CD4-positive, alpha-beta memory T cell (primary cell): ENCODE measurements around the gene EIF4A3. TPM values are rescaled to one million over a fixed set of nuclear protein-coding genes. Genes with fewer than 3 reads are reported as not detected.

Source experiments
- CTCF ChIA-PET: fragments of 350-600 bp; sonication (Branson Sonifier 250); formaldehyde crosslinking; loops from one replicate; lab custom pipeline; 2021; ENCODE audit warnings: inconsistent platforms; ENCODE audit not compliant: partially characterized antibody; lab: Charles Lee
- POLR2A ChIA-PET: fragments of 350-600 bp; sonication (Branson Sonifier 250); formaldehyde crosslinking; loops from one replicate; lab custom pipeline; 2021; ENCODE audit not compliant: partially characterized antibody; lab: Charles Lee
- DNase-seq, 5 donors: peaks; one replicate each; pipeline versions ENCODE4 v3.0.0 to v3.0.0-alpha.2; 2020 to 2022; ENCODE audit warnings: mixed read lengths in 1 of 5
- H3K27ac ChIP-seq: one replicate; pipeline ENCODE4 v1.7.0; 2013; ENCODE audit warnings: low read depth, low read length
- H3K27me3 ChIP-seq: 2 replicates; pipeline ENCODE4 v1.7.0; 2013; ENCODE audit warnings: mild to moderate bottlenecking, low read length, moderate library complexity; ENCODE audit not compliant: insufficient read depth
- H3K36me3 ChIP-seq: 2 replicates; pipeline ENCODE4 v1.7.0; 2013; ENCODE audit warnings: mild to moderate bottlenecking, low read length, moderate library complexity; ENCODE audit not compliant: insufficient read depth
- H3K4me1 ChIP-seq: 2 replicates; pipeline ENCODE4 v1.7.0; 2013; ENCODE audit warnings: mild to moderate bottlenecking, low read length, moderate library complexity; ENCODE audit not compliant: insufficient read depth
- H3K4me3 ChIP-seq, 2 donors: one replicate each; pipeline ENCODE4 v1.7.0; 2013; ENCODE audit warnings: low read length in 2 of 2, mild to moderate bottlenecking in 1 of 2
- H3K9me3 ChIP-seq, 2 donors: one replicate each; pipeline ENCODE4 v1.7.0; 2013; ENCODE audit warnings: low read length in 2 of 2, control low read depth in 1 of 2; ENCODE audit not compliant: control insufficient read depth in 1 of 2
- H3K27ac Mint-ChIP-seq, 7 donors: one replicate each; pipeline ENCODE4 v1.8.0; 2020 to 2021; ENCODE audit warnings: mixed read lengths in 7 of 7, mild to moderate bottlenecking in 6 of 7, inconsistent platforms in 3 of 7, moderate library complexity in 3 of 7
- H3K27me3 Mint-ChIP-seq, 2 donors: one replicate each; pipeline ENCODE4 v1.8.0; 2020 to 2021; ENCODE audit warnings: mixed read lengths in 2 of 2
- H3K36me3 Mint-ChIP-seq, 2 donors: one replicate each; pipeline ENCODE4 v1.8.0; 2020 to 2021; ENCODE audit warnings: mixed read lengths in 2 of 2, inconsistent platforms in 1 of 2, mild to moderate bottlenecking in 1 of 2
- H3K4me1 Mint-ChIP-seq, 4 donors: one replicate each; pipeline ENCODE4 v1.8.0; 2020 to 2021; ENCODE audit warnings: mixed read lengths in 4 of 4, mild to moderate bottlenecking in 1 of 4
- H3K4me3 Mint-ChIP-seq, 8 donors: one replicate each; pipeline ENCODE4 v1.8.0; 2020 to 2021; ENCODE audit warnings: mixed read lengths in 8 of 8, mild to moderate bottlenecking in 7 of 8, moderate library complexity in 6 of 8, inconsistent platforms in 3 of 8
- H3K9me3 Mint-ChIP-seq, 8 donors: one replicate each; pipeline ENCODE4 v1.8.0; 2020 to 2021; ENCODE audit warnings: mixed read lengths in 8 of 8, mild to moderate bottlenecking in 5 of 8, inconsistent platforms in 3 of 8, moderate library complexity in 1 of 8
- intact Hi-C: fragments of 100-400 bp; cut with micrococcal nuclease; formaldehyde crosslinking; loops from one replicate; pipeline ENCODE4 v1.15.1; 2023
- polyA plus RNA-seq, 2 donors: library from polyadenylated mRNA; unstranded; fragments of 300-500 nt; fragmentation: Illumina TruSeq; gene quantifications; one replicate each; pipeline ENCODE4 v1.2.3, GENCODE V29; 2021
- total RNA-seq, 2 experiments: library from RNA; stranded (reverse); gene quantifications; one replicate each; pipeline ENCODE4 v1.2.3, GENCODE V29; 2021

Gene EIF4A3
- total and polyA plus RNA-seq, 4 experiments from 2014 or later, result 54.2 to 105 (median 70.9) TPM

- H3K4me1 Mint-ChIP-seq, result no peaks in the 10 kb centered on the region
- intact Hi-C loops, result no loop called here
- no peak overlapping the region for H3K27ac Mint-ChIP-seq
- H3K36me3 ChIP-seq, result peaks cover 84% of the 10 kb centered on the region
- peaks cover 66 to 87% of the 10 kb centered on the region in 2 donors for H3K36me3 Mint-ChIP-seq
- no peaks in the 10 kb centered on the region for H3K4me1 ChIP-seq
- no peaks in the 10 kb centered on the region for H3K27me3 ChIP-seq
- POLR2A ChIA-PET, result interaction anchor here (0.6 kb wide), 1 partner anchor 201 kb away, joined by 4 read pairs; no protein-coding TSS in a partner anchor
- peaks cover 0 to 2% (median 0%) of the 10 kb centered on the region in 8 donors for H3K9me3 Mint-ChIP-seq
- CTCF ChIA-PET, result interaction anchor here (1.4 to 3.4 kb wide), 2 partner anchors 37 to 56 kb away, joined by 3 to 11 read pairs; partner anchors contain the start of gene GAA
- no peaks in the 10 kb centered on the region for H3K9me3 ChIP-seq
- no peak overlapping the region for H3K27ac ChIP-seq
- H3K27me3 Mint-ChIP-seq, result no peaks in the 10 kb centered on the region
- no peak overlapping the region for H3K4me3 Mint-ChIP-seq
- DNase-seq, result no peak
- H3K4me3 ChIP-seq, result no peak overlapping the region
Observed at GRCh38 chr17:80138856-80139426, 8.0 kb downstream of the EIF4A3 start.

DNA sequence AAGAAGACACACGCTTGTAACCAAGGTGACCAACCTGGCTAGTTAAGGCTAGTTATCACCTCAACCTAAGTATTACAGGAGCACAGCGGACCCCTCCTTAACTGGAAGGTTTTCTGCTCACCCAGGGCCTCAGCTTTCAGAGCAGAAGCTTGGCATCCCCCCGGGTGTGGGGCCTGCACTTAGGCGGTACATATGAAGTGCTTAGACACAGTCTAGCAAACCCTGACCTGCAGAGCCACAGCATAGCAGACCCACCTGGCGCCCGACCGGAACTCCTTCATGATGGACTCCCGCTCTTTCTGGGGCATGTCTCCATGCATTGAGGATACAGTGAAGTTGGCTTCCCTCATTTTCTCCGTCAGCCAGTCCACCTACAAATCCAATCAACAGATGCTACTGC is 9.8 kb downstream of the EIF4A3 start:
- CTCF ChIA-PET, result interaction anchor here (0.6 kb wide), 1 partner anchor 1271 kb away, joined by 3 read pairs; no protein-coding TSS in a partner anchor
- H3K27ac ChIP-seq, result no peak overlapping the region

GRCh38 chr17:80133626-80133970 is 13.3 kb downstream of the EIF4A3 start:
- ChIA-PET CTCF (interaction anchor here (1.1 kb wide), 1 partner anchor 12 kb away, joined by 4 read pairs; no protein-coding TSS in a partner anchor), POLR2A (interaction anchor here (1.7 to 2.0 kb wide), 2 partner anchors 10 to 13 kb away, joined by 5 read pairs; partner anchors contain the start of gene EIF4A3)
- H3K36me3 ChIP-seq, result peaks cover 42% of the 10 kb centered on the region
- no peak for DNase-seq
- no peak overlapping the region for H3K4me3 ChIP-seq
- intact Hi-C loops, result no loop called here
- no peaks in the 10 kb centered on the region for H3K27me3 ChIP-seq
- H3K4me1 ChIP-seq, result no peaks in the 10 kb centered on the region
- H3K9me3 ChIP-seq, result no peaks in the 10 kb centered on the region
- Mint-ChIP-seq H3K36me3 (peaks cover 44 to 50% of the 10 kb centered on the region in 2 donors), H3K27me3 (peaks cover 0 to 4% of the 10 kb centered on the region in 2 donors), H3K4me3 (no peak overlapping the region), H3K4me1 (no peaks in the 10 kb centered on the region), H3K27ac (peak overlapping the region in 1 of 7 donors; percentile 43), H3K9me3 (no peaks in the 10 kb centered on the region)
- H3K27ac ChIP-seq, result no peak overlapping the region

More for the DNA sequence above, 9.8 kb downstream of the EIF4A3 start:
- peaks cover 68 to 82% of the 10 kb centered on the region in 2 donors for H3K36me3 Mint-ChIP-seq
- H3K27me3 ChIP-seq, result no peaks in the 10 kb centered on the region
- H3K9me3 ChIP-seq, result no peaks in the 10 kb centered on the region
- peaks cover 0 to 2% (median 0%) of the 10 kb centered on the region in 8 donors for H3K9me3 Mint-ChIP-seq
- no peak overlapping the region for H3K4me3 Mint-ChIP-seq
- H3K36me3 ChIP-seq, result peaks cover 76% of the 10 kb centered on the region
- DNase-seq, result no peak
- intact Hi-C loops, result no loop called here
- H3K27me3 Mint-ChIP-seq, result no peaks in the 10 kb centered on the region
- no peaks in the 10 kb centered on the region for H3K4me1 Mint-ChIP-seq
- no peak overlapping the region for H3K27ac Mint-ChIP-seq
- POLR2A ChIA-PET, result no interaction called here
- H3K4me3 ChIP-seq, result no peak overlapping the region
- H3K4me1 ChIP-seq, result no peaks in the 10 kb centered on the region

DNA sequence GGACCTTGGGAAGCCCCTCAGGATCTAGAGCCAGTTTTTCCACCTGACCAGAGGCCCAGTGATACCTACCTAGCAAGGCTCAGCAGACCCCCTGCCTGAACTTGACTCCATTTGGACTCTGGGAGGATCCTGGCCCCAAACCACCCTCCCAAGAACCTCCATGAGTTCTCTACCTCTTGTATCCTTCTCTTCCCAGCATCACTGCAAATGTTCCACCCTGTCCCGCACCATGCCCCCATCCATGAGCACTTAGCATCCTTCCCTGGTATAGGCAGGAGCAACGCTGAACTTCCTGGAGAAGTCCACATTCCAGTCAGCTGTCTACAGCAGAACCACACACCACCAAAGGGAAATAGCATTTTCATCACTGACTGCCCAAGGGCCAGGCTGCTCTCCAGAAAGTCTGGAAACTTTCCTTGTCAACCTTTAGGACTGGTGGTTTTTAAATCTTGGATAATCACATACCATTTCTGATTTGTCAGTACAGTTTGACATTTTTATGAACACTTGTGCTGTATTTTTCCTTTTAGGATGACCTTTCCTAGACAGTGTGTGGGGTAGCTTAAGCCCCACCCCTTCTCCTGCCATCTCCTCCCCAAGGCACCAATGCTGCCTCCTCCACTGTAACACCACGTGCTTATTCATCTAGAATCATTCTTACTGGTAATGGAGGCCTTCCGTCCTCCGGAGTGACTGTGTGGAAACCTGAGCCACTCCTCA is 13.9 kb downstream of the EIF4A3 start:
- H3K27me3 ChIP-seq, result no peaks in the 10 kb centered on the region
- no peaks in the 10 kb centered on the region for H3K9me3 ChIP-seq
- no peak overlapping the region for H3K4me3 Mint-ChIP-seq
- no peak overlapping the region for H3K4me3 ChIP-seq
- H3K27ac Mint-ChIP-seq, result peak overlapping the region in 3 of 7 donors; percentile 43 to 72 (median 59)
- no peaks in the 10 kb centered on the region for H3K4me1 ChIP-seq
- no peaks in the 10 kb centered on the region for H3K4me1 Mint-ChIP-seq
- peaks cover 0 to 4% of the 10 kb centered on the region in 2 donors for H3K27me3 Mint-ChIP-seq
- intact Hi-C loops, result no loop called here
- peaks cover 38 to 44% of the 10 kb centered on the region in 2 donors for H3K36me3 Mint-ChIP-seq
- POLR2A ChIA-PET, result interaction anchor here (1.7 to 2.0 kb wide), 2 partner anchors 11 to 13 kb away, joined by 5 read pairs; partner anchors contain the start of gene EIF4A3
- H3K9me3 Mint-ChIP-seq, result no peaks in the 10 kb centered on the region
- no peak overlapping the region for H3K27ac ChIP-seq
- H3K36me3 ChIP-seq, result peaks cover 37% of the 10 kb centered on the region
- no peak for DNase-seq
- CTCF ChIA-PET, result no interaction called here

GRCh38 chr17:80130992-80131391 is 15.9 kb downstream of the EIF4A3 start:
- Histone ChIP-seq H3K36me3 (peaks cover 18% of the 10 kb centered on the region), H3K4me3 (no peak overlapping the region), H3K27ac (no peak overlapping the region), H3K27me3 (no peaks in the 10 kb centered on the region), H3K4me1 (no peaks in the 10 kb centered on the region), H3K9me3 (no peaks in the 10 kb centered on the region)
- intact Hi-C loops, result no loop called here
- CTCF ChIA-PET, result no interaction called here
- Mint-ChIP-seq H3K36me3 (peaks cover 21 to 25% of the 10 kb centered on the region in 2 donors), H3K9me3 (no peaks in the 10 kb centered on the region), H3K27ac (no peak overlapping the region), H3K4me3 (no peak overlapping the region), H3K4me1 (no peaks in the 10 kb centered on the region), H3K27me3 (peaks cover 3 to 6% of the 10 kb centered on the region in 2 donors)
- POLR2A ChIA-PET, result no interaction called here
- DNase-seq, result no peak

DNA sequence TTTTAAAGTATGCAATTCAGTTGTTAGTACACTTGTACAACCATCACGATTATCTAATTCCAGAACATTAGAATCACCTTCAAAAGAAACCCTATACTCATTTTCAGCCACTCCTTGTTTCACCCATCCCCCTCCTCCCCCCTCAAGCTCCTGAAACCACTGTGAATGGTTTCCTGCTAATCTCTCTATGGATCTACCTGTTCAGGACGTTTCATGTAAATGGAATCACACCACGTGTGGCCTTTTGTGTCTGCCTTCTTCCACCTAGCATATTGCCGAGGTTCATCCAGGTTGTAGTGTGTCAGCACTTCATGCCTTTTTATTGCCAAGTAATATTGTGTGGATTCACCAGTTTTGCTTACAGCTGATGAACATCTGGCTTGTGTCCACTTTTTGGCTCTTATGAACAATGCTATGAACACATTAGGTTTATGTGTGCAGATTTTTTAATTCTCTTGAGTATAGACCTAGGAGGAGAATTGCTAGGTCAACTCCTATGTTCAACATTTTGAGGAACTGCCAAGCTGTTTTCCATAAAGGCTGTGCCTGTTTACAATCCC is 17.8 kb downstream of the EIF4A3 start:
- peaks cover 8 to 9% of the 10 kb centered on the region in 2 donors for H3K36me3 Mint-ChIP-seq
- intact Hi-C loops, result no loop called here
- POLR2A ChIA-PET, result interaction anchor here (1.1 kb wide), 1 partner anchor 12 kb away, joined by 3 read pairs; no protein-coding TSS in a partner anchor
- CTCF ChIA-PET, result no interaction called here
- H3K27ac ChIP-seq, result no peak overlapping the region
- H3K4me3 ChIP-seq, result no peak overlapping the region
- no peak overlapping the region for H3K4me3 Mint-ChIP-seq
- no peaks in the 10 kb centered on the region for H3K9me3 Mint-ChIP-seq
- H3K27ac Mint-ChIP-seq, result no peak overlapping the region
- peaks cover 11% of the 10 kb centered on the region for H3K36me3 ChIP-seq
- no peaks in the 10 kb centered on the region for H3K27me3 ChIP-seq
- DNase-seq, result no peak
- no peaks in the 10 kb centered on the region for H3K9me3 ChIP-seq
- H3K27me3 Mint-ChIP-seq, result peaks cover 5 to 6% of the 10 kb centered on the region in 2 donors
- H3K4me1 Mint-ChIP-seq, result no peaks in the 10 kb centered on the region
- no peaks in the 10 kb centered on the region for H3K4me1 ChIP-seq

- Mint-ChIP-seq H3K9me3 (no peaks in the 10 kb centered on the region), H3K27ac (no peak overlapping the region), H3K36me3 (no peaks in the 10 kb centered on the region), H3K4me1 (no peaks in the 10 kb centered on the region), H3K27me3 (peaks cover 5 to 6% of the 10 kb centered on the region in 2 donors), H3K4me3 (no peak overlapping the region)
- POLR2A ChIA-PET, result no interaction called here
- H3K27ac ChIP-seq, result no peak overlapping the region
- intact Hi-C loops, result no loop called here
- no peaks in the 10 kb centered on the region for H3K36me3 ChIP-seq
- no peaks in the 10 kb centered on the region for H3K9me3 ChIP-seq
- CTCF ChIA-PET, result no interaction called here
- H3K27me3 ChIP-seq, result no peaks in the 10 kb centered on the region
- H3K4me3 ChIP-seq, result no peak overlapping the region
- no peak for DNase-seq
- no peaks in the 10 kb centered on the region for H3K4me1 ChIP-seq
Observed at GRCh38 chr17:80126449-80126715, 20.5 kb downstream of the EIF4A3 start.
